NCI-H524 (cell line): ENCODE results near the gene PSD2.

ENCODE experiments used
- DNase-seq, 2 experiments: peaks; one replicate each; lab custom pipeline; 2025; lab: John Stamatoyannopoulos, UW

PSD2 gene

GRCh38 chr5:139763280-139763929 is 32.2 kb upstream of the PSD2 start:
- DNase-seq: no peak

GRCh38 chr5:139763930-139764791 is 31.4 kb upstream of the PSD2 start:
- peak; percentile 31 to 62 for DNase-seq

- peak in 1 of 2 experiments; percentile 13 for DNase-seq
Measured at GRCh38 chr5:139764886-139765408, 30.7 kb upstream of the PSD2 start.

GRCh38 chr5:139765409-139766217 is 30.0 kb upstream of the PSD2 start:
- peak; percentile 67 to 75 for DNase-seq

GRCh38 chr5:139767960-139768359 is 27.6 kb upstream of the PSD2 start:
- DNase-seq: no peak

GRCh38 chr5:139768807-139769465 is 26.7 kb upstream of the PSD2 start:
- no peak for DNase-seq

GRCh38 chr5:139769477-139769876 is 26.1 kb upstream of the PSD2 start:
- DNase-seq: no peak

- no peak for DNase-seq
Measured at GRCh38 chr5:139770722-139771121, 24.9 kb upstream of the PSD2 start.

- DNase-seq: no peak
Measured at GRCh38 chr5:139772089-139772791, 23.4 kb upstream of the PSD2 start.

GRCh38 chr5:139772927-139773690 is 22.5 kb upstream of the PSD2 start:
- no peak for DNase-seq

GRCh38 chr5:139774980-139775661 is 20.5 kb upstream of the PSD2 start:
- peak; percentile 50 to 75 for DNase-seq

GRCh38 chr5:139775872-139776271 is 19.7 kb upstream of the PSD2 start:
- no peak for DNase-seq

- peak; percentile 87 to 94 for DNase-seq
Measured at GRCh38 chr5:139776861-139777260, 18.7 kb upstream of the PSD2 start.

- no peak for DNase-seq
Measured at GRCh38 chr5:139783436-139783965, 12.1 kb upstream of the PSD2 start.

- DNase-seq: no peak
Measured at GRCh38 chr5:139784488-139784887, 11.1 kb upstream of the PSD2 start.

GRCh38 chr5:139787257-139787567 is 8.4 kb upstream of the PSD2 start:
- no peak for DNase-seq

GRCh38 chr5:139787568-139788293 is 7.9 kb upstream of the PSD2 start:
- peak; percentile 67 to 71 for DNase-seq

- no peak for DNase-seq
Measured at GRCh38 chr5:139788294-139788910, 7.2 kb upstream of the PSD2 start.
